ENCODE data around the gene CENPP.

The CENPP gene

GRCh38 chr9:92325269-92325990 lies at the start of gene CENPP, which contains the start of gene NOL8:
Gene CENPP (plus strand): TSS chr9:92325953.
Gene NOL8 (minus strand): TSS chr9:92325350. CDS start chr9:92324161, 1,189 bp downstream.
- DNase-seq (ENCODE audit: low read depth): peak; percentile 59
- peak within 1 kb of the TSS; percentile 81 for H3K4me3 ChIP-seq (ENCODE audit: low read length)
- TF ChIP-seq CTCF (conservative IDR thresholded peaks at IDR 0.05; ENCODE audit: low read depth, low read length): no peak

GRCh38 chr9:92276331-92277032 lies 49.3 kb upstream of the CENPP start:
- no peak overlapping the region for H3K4me3 ChIP-seq (ENCODE audit: low read length)
- DNase-seq (ENCODE audit: low read depth): no peak
- TF ChIP-seq CTCF (conservative IDR thresholded peaks at IDR 0.05; ENCODE audit: low read depth, low read length): no peak

DNA sequence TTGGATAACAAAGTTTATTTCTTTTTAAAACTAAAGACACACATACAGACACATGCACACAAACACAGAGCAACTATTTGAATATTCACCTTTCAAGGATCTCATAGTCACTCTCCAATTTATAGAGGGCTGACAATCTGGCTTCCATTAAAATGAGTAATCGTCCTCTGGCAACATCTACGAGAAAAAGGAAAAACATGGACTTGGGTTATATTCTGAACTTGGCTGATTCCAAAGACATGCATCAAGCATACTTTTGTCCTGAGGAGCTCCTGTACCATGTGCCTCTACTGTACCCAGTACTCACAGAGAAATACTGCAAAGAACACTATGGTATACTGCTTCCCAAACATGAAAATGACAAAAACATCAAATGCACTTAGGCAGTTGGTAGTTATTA lies 47.6 kb upstream of the CENPP start:
- no peak for TF ChIP-seq CTCF (conservative IDR thresholded peaks at IDR 0.05; ENCODE audit: low read depth, low read length)
- H3K4me3 ChIP-seq (ENCODE audit: low read length): no peak overlapping the region
- no peak for DNase-seq (ENCODE audit: low read depth)

DNA sequence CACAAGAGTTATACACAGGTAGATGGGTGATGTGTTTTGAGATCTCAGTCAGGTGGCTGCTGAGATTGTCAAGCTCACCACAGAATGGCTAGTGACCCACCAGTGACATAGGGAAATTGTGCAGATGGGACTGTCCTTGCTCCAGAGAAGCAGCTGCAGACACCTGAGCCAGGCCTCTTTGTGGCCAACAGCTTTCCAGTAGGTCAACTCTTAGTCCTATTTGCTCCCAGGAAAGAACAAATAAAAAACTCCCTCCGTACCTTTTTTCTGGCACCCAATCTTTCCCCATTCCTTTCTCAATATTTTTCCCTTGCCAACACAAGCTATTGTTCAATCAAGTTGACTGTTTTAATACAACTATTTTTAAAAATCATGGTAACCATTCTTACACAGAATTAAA lies 46.5 kb upstream of the CENPP start:
- H3K4me3 ChIP-seq (ENCODE audit: low read length): no peak overlapping the region
- no peak for TF ChIP-seq CTCF (conservative IDR thresholded peaks at IDR 0.05; ENCODE audit: low read depth, low read length)
- DNase-seq (ENCODE audit: low read depth): no peak

DNA sequence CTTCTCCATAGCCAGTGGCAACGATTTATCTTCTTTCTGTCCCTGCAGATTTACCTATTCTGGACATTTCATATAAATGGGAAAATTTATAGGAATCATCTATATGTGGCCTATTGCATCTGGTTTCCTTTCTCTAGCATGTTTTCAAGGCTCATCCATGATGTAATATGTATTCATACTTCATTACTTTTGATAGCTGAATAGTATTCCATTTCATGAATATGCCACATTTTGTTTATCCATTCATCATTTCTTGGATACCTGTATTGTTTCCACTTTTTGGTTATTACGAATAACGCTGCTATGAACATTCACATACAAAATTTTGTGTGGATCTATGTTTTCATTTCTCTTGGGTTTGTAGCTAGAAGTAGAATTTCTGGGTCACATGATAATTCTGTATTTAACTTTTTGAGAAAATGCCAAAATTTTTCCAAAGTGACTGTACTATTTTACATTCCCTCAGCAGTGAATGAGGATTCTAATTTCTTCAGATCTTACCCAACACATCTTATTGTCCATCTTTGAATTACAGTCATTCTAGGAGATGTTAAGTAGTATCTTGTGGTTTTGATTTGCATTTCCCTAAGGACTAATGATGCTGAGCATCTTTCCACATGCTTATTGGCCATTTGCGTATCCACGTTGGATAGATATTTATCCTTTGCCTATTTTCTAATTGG lies 35.9 kb upstream of the CENPP start:
- DNase-seq (ENCODE audit: low read depth): no peak
- TF ChIP-seq CTCF (conservative IDR thresholded peaks at IDR 0.05; ENCODE audit: low read depth, low read length): no peak
- H3K4me3 ChIP-seq (ENCODE audit: low read length): no peak overlapping the region

DNA sequence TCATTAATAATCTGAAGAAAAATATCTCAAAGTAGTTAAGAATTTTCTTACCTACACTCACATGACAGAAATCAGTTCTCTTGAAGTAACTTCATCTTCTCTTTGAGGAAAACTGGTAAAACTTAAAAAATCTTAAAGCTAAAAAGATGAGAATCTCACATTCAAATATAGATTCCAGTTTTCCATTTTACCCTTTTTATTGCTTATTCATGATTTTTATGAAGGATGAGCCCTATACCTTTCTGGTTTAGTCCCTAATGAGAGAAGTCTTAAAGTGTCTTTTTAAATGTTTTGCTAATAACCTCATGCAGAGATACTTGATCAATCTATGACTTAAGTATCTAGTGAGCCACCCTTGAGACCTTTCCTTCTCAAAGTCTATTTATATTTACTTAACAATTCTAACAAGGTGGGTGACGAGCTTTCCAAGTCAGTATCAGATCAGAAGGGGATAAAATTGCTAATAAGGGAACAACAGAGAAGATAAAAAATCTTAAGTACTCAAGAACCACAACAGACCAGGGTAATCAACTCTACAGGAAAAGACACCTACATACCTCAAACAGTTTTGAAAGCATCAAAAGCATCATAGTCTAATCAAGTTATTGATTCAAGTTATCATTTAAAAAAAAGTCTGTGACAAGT lies 34.8 kb upstream of the CENPP start:
- no peak for DNase-seq (ENCODE audit: low read depth)
- no peak for TF ChIP-seq CTCF (conservative IDR thresholded peaks at IDR 0.05; ENCODE audit: low read depth, low read length)
- no peak overlapping the region for H3K4me3 ChIP-seq (ENCODE audit: low read length)

All from retinal pigment epithelial cell (primary cell).